ENCODE results near the gene SLC39A12. TPM values are rescaled to one million over a fixed set of nuclear protein-coding genes. Genes with fewer than 3 reads are reported as not detected.

The SLC39A12 gene
- total RNA-seq, 1 donor from 2014 or later, result not detected

DNA sequence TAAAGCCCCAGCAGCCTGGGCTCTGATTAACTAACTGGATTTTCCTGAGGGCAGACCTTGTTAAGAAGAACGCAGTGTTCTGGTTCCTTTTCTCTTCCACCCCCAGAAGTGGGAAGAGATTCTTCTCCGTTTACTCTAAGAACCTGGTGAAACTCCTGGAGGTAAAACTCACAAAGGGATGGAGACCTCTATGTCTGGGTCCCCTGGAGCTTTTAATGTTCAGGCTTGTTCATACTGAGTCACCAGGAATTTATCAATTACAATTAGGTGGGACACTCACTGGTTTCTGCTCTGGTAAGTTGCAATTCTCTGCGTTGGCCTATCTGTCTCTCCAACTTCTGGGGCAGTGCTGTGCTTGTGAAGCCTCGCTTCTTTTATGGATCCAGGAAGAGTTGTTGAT lies 115.2 kb downstream of the SLC39A12 start:
- DNase-seq (ENCODE audit: extremely low spot score, unreplicated experiment), result no peak
- Mint-ChIP-seq H3K9me3 (no peaks in the 10 kb centered on the region), H3K4me1 (ENCODE audit: unreplicated experiment) (no peaks in the 10 kb centered on the region), H3K27ac (no peak overlapping the region), H3K27me3 (peaks cover 4% of the 10 kb centered on the region), H3K36me3 (no peaks in the 10 kb centered on the region), H3K4me3 (no peak overlapping the region)
- TF ChIP-seq, protein P1, sequence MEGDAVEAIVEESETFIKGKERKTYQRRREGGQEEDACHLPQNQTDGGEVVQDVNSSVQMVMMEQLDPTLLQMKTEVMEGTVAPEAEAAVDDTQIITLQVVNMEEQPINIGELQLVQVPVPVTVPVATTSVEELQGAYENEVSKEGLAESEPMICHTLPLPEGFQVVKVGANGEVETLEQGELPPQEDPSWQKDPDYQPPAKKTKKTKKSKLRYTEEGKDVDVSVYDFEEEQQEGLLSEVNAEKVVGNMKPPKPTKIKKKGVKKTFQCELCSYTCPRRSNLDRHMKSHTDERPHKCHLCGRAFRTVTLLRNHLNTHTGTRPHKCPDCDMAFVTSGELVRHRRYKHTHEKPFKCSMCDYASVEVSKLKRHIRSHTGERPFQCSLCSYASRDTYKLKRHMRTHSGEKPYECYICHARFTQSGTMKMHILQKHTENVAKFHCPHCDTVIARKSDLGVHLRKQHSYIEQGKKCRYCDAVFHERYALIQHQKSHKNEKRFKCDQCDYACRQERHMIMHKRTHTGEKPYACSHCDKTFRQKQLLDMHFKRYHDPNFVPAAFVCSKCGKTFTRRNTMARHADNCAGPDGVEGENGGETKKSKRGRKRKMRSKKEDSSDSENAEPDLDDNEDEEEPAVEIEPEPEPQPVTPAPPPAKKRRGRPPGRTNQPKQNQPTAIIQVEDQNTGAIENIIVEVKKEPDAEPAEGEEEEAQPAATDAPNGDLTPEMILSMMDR (conservative IDR thresholded peaks at IDR 0.05), result no peak

DNA sequence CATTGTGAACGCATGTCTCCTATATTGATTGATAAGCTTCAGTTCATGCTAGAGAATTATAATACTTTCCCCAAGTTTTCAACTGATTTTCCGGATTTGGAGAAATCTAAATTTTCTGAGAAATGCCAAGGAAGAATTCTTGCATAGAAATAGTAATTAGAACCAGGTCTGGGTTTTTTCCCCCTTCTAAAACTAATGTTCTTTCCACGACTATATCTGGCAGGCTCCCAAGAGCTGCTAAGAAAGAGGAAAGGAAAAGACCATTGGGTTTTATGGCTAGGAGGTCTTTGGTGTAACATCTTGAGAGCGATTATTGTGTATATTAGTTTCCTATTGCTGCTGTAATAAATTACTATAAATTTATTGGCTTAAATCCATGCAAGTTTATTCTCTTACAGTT lies 116.7 kb downstream of the SLC39A12 start:
- DNase-seq (ENCODE audit: extremely low spot score, unreplicated experiment), result no peak
- H3K9me3 Mint-ChIP-seq, result no peaks in the 10 kb centered on the region
- no peak overlapping the region for H3K27ac Mint-ChIP-seq
- peaks cover 4% of the 10 kb centered on the region for H3K27me3 Mint-ChIP-seq
- H3K36me3 Mint-ChIP-seq, result no peaks in the 10 kb centered on the region
- TF ChIP-seq, protein P1 (conservative IDR thresholded peaks at IDR 0.05), result no peak
- no peaks in the 10 kb centered on the region for H3K4me1 Mint-ChIP-seq (ENCODE audit: unreplicated experiment)
- H3K4me3 Mint-ChIP-seq, result no peak overlapping the region

DNA sequence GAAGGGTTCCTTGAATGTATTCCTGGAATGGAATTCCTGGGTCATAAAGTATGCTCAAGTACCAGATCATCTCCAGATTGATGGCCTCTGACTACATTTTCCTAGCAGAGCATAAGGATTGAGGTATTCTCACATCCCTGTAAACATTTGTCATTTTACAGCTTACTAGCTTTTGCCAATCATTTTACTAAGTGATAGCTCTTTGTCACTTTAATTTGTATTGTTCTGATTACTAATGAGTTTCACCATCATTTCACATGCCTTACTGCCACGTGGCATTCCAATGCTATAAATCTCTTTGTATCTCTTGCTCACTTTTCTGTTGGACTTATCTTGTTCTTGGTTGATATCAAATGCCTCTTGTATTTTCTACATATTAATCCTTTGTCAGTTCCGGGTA lies 119.9 kb downstream of the SLC39A12 start:
- H3K4me3 Mint-ChIP-seq, result no peak overlapping the region
- H3K4me1 Mint-ChIP-seq (ENCODE audit: unreplicated experiment), result no peaks in the 10 kb centered on the region
- no peaks in the 10 kb centered on the region for H3K36me3 Mint-ChIP-seq
- TF ChIP-seq, protein P1 (conservative IDR thresholded peaks at IDR 0.05), result no peak
- H3K9me3 Mint-ChIP-seq, result no peaks in the 10 kb centered on the region
- no peaks in the 10 kb centered on the region for H3K27me3 Mint-ChIP-seq
- no peak for DNase-seq (ENCODE audit: extremely low spot score, unreplicated experiment)
- H3K27ac Mint-ChIP-seq, result no peak overlapping the region

DNA sequence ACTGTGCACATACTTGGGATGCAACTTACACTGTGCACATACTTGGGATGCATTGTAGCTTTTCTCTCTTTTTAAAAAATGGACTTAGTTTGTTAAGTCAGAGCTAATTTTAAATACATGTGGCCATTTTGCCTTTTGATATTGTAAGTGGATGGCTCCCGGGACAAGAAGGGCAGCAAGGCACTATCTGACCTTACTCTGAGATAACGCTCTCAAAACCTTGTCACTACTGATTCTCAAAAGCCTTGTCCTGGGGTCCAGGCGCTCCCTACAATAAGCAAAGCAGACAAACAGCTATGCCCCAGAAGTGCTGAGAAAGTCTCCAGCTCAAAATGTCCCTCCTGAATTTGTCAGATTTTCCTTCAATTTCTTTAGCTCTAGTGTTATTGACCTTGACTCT lies 121.6 kb downstream of the SLC39A12 start:
- Mint-ChIP-seq H3K36me3 (no peaks in the 10 kb centered on the region), H3K9me3 (no peaks in the 10 kb centered on the region), H3K4me3 (no peak overlapping the region), H3K27ac (no peak overlapping the region), H3K27me3 (no peaks in the 10 kb centered on the region), H3K4me1 (ENCODE audit: unreplicated experiment) (no peaks in the 10 kb centered on the region)
- TF ChIP-seq, protein P1 (conservative IDR thresholded peaks at IDR 0.05), result no peak
- no peak for DNase-seq (ENCODE audit: extremely low spot score, unreplicated experiment)

DNA sequence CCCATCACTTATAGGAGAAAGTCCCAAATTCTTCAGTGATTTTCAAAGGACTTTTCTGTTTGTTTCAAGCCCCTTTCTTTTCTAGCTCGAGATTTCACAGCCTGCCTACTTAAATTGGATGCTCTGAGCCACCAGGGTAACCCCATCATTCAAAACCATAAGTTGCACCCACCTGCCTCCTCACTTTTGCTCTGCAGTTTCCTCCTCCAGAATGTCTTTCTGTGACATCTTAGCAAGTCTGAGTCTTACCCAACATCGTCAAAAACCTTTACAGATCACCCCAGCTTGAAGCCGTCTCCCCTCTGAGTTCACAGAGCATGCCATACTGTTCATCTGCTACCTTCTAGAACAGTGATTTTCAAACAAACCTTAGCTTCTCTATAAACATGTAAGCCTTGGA lies 124.2 kb downstream of the SLC39A12 start:
- DNase-seq (ENCODE audit: extremely low spot score, unreplicated experiment), result no peak
- H3K4me3 Mint-ChIP-seq, result no peak overlapping the region
- H3K36me3 Mint-ChIP-seq, result no peaks in the 10 kb centered on the region
- no peaks in the 10 kb centered on the region for H3K27me3 Mint-ChIP-seq
- H3K27ac Mint-ChIP-seq, result no peak overlapping the region
- H3K9me3 Mint-ChIP-seq, result no peaks in the 10 kb centered on the region
- TF ChIP-seq, protein P1 (conservative IDR thresholded peaks at IDR 0.05), result no peak
- H3K4me1 Mint-ChIP-seq (ENCODE audit: unreplicated experiment), result peaks cover 5% of the 10 kb centered on the region

DNA sequence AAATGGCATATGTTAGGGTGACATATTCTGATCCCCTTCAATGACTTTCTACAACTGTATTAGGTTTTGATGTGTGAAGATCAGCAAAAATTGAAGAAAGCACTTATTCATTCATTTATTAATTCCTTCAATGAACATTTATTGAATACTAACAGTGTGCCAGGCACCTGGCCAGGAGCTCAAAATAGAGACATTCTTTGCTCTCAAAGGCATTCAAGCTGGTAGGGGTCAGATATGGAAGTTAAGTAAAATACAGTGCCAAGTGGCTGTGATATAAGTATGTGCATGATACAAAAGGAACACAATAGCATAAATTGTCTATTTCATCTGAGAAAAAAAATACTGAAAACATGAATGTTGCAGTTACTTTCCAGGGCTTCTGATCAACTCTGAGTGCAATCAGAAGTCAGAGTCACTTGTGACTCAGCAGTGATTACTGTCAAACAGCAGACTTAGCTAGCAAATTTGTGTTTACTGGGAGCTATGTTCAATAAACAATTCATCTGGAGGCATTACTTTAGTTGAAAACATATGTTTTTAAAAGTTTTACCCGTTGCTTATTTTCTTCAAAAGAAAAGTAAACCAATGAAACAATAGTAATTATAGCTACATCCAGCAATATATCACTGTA lies 128.1 kb downstream of the SLC39A12 start:
- no peak overlapping the region for H3K27ac Mint-ChIP-seq
- no peak overlapping the region for H3K4me3 Mint-ChIP-seq
- DNase-seq (ENCODE audit: extremely low spot score, unreplicated experiment), result no peak
- H3K36me3 Mint-ChIP-seq, result no peaks in the 10 kb centered on the region
- H3K27me3 Mint-ChIP-seq, result peaks cover 6% of the 10 kb centered on the region
- H3K9me3 Mint-ChIP-seq, result no peaks in the 10 kb centered on the region
- TF ChIP-seq, protein P1 (conservative IDR thresholded peaks at IDR 0.05), result no peak
- peaks cover 14% of the 10 kb centered on the region for H3K4me1 Mint-ChIP-seq (ENCODE audit: unreplicated experiment)

Measured in type B pancreatic cell (in vitro differentiated cells).